Measurements from ENCODE around the gene JOSD2.

GRCh38 chr19:50510700-50511068, 307 bp downstream of the JOSD2 start:
- TF ChIP-seq, protein P1, sequence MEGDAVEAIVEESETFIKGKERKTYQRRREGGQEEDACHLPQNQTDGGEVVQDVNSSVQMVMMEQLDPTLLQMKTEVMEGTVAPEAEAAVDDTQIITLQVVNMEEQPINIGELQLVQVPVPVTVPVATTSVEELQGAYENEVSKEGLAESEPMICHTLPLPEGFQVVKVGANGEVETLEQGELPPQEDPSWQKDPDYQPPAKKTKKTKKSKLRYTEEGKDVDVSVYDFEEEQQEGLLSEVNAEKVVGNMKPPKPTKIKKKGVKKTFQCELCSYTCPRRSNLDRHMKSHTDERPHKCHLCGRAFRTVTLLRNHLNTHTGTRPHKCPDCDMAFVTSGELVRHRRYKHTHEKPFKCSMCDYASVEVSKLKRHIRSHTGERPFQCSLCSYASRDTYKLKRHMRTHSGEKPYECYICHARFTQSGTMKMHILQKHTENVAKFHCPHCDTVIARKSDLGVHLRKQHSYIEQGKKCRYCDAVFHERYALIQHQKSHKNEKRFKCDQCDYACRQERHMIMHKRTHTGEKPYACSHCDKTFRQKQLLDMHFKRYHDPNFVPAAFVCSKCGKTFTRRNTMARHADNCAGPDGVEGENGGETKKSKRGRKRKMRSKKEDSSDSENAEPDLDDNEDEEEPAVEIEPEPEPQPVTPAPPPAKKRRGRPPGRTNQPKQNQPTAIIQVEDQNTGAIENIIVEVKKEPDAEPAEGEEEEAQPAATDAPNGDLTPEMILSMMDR (IDR thresholded peaks at IDR 0.05) = no peak
- TF ChIP-seq POLR2A (IDR thresholded peaks at IDR 0.05; ENCODE audit: low read depth) (no peak), EP300 (IDR thresholded peaks at IDR 0.05) (no peak)

Measured in esophagus muscularis mucosa (tissue), 4 donors.